Amniotic epithelial cell (primary cell): Measurements from ENCODE around the gene NDRG3.
"Not testable (repeated sequence)": the region's sequence is repeated elsewhere in the genome, so short reads cannot be mapped to it uniquely, and the experiment has no call there.

Experiments
- DNase-seq: peaks from one replicate; pipeline ENCODE4 v3.0.0-alpha.2; 2010; ENCODE audit warnings: low read depth

The NDRG3 gene

DNA sequence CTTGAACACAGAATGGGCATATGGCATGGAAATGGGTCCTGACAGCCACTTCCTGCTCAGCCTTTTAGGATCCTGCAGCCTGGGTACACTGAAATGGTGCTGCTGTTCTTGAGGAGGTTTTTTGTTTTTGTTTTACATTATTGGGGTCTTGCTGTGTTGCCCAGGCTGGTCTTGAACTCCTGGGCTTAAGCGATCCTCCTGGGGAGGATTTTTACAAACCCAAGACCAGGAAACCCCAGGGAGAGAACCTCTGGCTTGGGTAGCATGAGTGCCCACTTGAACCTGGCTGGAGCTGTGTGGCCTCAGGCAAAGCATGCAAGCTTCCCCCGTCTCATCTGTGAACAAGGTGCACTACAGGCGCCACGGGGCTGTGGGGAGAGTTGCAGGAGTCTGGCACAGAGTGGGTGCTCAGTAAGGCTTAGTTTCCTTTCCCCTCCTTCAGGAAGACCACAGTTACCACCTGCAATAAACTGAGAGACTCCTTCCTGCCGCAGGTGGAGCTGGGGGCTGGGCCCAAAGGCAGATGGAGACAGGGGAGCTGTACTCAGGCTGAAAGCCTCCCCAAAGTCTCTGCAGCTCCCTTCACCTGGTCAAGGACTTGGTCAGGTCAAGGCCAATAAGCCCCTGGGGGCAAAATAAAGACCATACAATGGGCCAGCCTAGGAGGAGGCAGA, 101.7 kb downstream of the NDRG3 start:
- DNase-seq = no peak

DNA sequence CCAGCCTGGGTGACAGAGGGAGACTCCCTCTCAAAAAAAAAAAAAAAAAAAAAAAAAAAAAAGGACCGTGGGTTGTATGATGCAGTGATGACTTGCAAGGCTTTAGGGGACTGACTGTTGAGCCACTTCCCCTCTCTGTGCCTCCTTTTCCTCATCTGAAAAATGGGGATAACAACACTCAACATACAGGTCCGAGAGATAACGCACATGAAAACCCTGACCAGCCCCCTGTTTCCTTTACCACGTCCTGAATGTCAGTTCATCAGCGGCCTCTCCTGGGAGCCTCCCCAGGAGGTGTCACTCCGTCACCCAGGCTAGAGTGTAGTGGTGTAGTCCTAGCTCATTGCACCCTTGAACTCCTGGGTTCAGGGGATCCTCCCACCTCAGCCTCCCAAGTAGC, 103.8 kb downstream of the NDRG3 start:
- DNase-seq = no peak

DNA sequence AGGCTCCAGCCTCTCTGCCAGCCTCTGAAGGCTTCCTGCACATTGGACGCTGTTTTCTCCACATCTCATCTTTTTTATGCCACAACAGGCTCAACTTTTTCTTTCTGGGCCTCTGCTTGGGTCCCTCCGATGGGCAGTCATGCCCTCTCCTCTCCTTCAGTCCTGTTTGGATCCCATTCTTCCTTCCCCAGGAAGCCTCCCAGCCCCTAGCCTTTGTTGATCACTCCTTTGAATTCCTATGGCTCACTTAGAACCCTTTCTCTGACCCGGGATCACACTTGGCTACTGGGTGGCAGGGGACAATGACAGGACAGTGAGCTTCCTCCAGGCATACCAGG, 104.4 kb downstream of the NDRG3 start:
- DNase-seq = no peak

DNA sequence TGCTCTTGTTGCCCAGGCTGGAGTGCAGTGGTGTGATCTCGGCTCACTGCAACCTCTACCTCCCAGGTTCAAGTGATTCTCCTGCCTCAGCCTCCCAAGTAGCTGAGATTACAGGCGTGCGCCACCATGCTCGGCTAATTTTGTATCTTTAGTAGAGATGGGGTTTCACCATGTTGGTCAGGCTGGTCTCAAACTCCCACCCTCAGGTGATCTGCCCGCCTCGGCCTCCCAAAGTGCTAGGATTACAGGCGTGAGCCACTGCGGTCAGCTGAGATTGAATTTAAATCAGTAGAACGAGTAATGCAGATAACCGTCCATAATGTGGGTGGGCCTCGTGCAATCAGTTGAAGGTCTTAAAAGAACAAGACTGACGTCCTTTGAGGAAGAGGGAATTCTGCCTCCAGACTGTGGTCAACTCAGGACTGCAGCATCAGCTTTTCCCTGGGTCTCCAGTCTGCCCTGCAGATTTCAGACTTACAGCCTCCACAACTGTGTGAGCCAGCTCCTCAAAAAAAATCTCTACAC, 107.0 kb downstream of the NDRG3 start:
- DNase-seq = not testable (repeated sequence)

DNA sequence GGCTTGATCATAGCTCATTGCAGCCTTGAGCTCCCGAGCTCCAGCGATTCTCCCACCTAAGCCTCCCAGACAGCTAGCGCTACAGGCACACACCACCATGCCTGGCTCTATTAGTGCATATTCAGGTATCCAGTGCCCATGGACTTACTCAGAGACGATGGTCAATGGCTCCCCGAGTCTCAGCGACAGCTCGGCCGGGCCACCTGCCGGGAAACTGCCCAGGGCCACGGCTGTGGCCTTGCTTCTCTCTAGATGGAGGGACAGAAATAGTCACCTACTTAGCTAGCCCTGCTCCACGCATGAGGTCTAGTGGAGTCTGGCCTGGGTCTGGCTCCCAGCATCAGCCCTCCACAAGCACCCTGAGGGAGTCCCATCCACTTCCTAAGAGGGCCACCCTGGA, 111.5 kb downstream of the NDRG3 start:
- no peak for DNase-seq

DNA sequence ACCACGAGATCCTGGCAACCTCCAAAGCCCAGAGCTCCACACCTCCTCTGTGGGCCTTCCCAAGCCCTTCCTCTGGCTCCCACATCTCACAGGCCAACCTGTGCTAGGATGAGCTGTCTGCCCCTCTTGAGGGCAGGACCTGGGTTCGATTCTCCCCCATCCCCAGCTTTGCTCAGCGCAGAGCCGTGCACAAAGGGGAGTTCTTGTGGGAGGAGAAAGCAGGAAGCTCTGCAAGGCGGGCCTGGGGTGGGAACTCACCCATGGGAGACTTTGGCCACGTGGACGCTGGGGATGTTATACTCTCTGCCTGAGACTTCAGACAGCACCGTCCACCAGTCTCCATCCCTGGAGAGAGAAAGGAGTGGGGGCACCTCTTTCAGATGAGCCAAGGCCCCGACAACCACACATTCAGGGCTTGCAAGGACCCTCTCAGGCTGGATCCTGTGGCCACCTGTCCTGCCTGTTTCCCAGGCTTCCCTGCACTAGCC, 112.6 kb downstream of the NDRG3 start:
- no peak for DNase-seq

DNA sequence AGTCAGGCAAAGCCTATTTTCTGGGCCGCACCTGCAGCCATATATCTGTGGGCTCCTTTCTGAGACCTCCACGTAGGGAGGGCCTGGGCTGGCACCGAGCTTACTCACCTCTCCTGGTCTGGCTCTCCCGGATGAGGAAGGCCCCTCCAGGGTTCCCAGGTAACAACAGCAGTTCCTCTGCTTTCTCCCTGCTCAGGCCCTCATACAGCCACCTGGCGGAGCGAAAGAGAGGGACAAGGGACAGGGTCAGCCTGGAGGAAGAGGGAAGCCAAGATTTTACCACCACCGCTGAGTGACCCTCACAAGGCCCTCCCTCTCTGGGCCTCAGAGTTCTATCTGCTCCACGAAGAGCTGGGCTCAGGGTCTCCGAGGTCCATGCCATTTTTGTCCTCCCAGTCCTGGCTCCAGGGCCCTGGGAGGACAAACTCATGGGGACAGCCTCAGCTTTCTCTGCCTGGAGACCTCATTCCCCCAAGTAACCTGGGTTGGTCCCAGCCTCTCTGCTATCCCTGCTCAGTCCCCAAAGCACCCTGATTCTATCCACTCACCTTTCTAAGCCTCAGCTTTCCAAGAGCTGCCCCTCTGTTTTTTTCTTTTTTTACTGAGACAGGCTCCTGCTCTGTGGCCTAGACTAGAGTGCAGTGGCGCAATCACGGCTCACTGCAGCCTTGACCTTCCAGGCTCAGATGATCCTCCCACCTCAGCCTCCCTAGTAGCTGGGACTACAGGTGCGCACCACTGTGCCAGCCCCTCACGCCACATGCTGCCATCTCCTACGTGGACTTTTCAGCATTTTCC, 113.2 kb downstream of the NDRG3 start:
- no peak for DNase-seq

DNA sequence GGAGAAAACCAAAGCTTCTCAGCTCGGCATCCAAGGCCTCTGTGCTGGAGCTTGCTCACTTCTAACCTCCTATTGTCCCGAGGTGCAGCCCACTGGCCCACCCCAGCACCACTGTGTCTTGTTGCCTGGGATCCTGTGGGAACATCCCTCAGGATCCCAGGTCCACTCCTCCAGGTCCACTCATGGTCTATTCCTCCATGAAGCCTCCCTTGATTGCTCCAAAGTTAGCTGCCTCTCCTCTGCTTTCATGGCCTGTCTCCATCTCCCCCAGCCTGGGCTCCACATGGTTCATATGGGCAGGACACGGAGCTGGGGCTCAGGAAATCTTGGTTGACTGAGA, 113.8 kb downstream of the NDRG3 start:
- no peak for DNase-seq

DNA sequence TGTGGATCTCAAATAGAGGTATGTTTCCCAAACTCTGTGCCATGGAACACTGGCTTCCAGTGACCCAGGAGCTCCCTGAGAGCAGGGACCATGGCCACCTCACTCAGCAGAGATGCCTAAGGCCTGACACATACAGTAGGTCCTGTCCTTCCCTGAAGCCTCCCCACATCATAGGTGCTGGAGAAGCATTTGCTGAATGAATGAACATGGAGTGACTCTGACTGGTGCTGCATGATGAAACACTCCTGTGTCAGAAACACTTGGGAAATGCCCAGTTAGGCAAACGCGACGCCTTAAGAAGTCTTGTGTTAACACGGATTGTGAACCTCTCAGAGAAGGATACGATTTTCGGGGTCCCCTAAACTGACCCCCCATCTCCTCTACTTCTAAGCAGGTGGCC, 114.2 kb downstream of the NDRG3 start:
- peak; percentile 18 for DNase-seq

DNA sequence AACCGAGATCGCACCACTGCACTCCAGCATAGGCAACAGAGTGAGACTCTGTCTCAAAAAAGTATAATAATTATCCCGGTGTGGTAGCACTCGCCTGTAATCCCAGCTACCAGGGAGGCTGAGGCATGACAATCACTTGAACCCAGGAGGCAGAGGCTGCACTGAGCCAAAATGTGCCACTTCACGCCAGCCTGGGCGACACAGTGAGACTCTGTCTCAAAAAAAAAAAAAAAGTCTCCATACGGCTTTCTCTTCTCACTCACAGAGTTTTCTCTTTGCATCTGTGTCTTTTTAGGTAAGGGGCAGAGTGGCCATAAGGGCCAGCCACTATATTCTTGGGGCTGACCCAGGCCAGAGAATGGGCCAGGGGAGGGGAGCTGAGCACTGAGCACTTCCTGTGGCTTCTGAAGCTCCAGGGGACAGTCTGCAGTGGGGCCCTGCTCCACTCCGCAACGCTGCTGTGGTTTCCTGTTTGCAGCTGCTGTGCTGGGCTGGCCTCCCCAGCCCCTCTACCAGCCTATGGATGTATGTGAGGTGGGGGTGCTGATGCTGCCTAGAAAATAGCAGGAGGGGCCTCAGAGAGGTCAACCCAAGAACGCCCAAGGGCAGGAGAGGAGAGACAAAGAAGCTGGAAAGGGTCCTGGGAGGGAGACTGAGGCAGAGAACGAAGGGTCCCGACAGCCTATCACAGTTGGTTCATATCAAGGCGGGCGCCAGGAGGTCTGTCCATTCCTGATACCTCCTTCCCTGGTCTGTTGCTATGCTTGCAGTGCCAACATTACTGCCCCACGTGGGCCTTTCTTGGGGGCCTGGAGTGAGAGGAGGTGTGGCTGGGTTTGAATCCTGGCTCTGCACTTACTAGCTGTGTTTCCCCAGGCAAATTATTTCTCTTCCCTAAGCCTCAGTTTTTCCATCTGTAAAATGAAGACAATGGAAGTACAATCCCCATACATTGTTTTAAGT, 115.9 kb downstream of the NDRG3 start:
- DNase-seq = no peak

DNA sequence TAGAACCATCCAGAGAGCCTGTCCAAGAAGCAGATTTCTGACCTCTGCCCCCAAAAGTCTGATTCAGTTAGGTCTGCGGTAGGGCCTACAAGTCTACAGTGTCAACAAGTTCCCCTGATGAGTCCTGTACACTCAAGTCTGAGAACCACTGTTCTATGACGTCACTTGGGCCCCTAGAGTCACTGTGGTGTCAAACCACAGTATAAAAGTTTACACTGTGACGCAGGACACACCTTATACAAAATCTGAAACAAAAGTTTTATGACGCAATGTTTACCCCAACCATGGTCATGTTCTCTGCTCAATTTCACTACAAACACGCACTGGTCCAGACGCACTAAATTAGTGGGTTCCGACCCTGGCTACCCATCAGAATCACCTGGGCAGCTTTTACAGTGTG, 117.8 kb downstream of the NDRG3 start:
- DNase-seq = no peak

DNA sequence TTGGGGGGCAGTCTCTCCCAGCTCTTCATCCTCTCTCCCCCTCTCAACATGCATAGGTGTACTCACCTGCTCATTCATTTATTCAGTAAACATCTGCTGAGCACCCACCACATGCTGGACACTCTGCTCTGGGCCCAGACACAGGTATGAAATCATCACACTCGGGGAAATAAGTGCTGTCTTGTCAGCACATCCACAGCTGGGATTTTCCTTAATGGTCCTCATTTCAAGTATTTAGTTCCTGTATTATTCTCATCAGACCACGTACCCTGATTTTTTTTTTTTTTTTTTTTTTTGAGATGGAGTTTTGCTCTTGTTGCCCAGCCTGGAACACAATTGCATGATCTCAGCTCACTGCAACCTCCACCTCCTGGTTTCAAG, 121.0 kb downstream of the NDRG3 start:
- DNase-seq = no peak

DNA sequence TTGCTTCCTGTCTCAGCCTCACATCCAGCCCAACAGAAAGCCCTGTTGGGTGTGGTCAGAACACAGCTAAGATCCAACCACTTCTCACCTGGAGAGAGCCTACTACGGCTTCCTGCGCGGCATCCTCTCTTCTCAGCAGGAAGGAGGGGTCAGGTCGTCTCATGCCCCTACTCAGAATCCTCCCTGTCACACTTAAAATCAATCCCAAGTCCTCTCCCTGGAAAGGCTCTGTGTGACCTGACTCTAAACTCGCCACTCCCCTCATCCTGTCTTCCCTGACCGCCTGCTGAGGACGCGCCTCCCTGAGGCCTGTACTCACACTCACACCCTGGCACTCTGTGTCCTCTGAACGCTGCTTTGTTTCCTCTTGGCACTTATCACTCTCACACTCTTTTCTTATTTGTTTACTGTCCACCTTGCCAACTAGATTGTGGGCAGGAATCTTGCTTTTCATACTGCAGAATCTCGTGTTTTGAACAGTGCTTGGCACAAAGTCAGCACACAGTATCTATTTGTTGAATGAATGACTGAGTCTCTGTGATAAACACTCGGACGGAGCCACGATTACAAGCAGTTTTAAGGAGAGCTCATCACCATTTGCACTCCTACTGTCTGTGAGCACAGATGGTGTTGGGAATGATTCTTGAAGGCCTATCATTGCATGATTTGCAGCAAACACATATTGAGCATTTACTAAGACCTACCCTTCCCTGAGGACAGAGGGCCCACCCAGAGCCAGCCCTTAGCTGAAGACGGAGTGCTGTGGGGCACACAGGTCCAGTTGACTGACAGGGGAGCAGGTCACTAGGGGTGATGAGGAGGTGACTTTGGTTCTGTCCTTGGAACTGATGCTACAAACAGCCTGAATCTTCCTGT, 121.6 kb downstream of the NDRG3 start:
- no peak for DNase-seq

DNA sequence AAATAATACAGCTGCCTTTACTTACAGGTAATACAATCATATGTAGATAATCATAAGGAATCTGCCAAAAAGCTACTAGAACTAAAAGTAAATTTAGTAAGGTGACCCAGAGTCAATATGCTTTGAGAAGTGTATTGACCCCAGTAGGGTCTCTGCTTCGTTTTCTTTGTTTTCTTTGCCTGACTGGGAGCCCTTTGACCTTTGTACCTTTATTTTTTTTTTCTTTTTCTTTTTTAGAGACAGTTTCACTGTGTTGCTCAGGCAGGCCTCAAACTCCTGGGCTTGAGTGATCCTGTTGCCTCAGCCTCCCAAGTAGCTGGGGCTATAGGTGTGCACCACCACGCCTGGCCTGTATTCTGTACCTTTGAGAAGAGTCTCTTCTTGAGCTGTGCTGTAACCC, 122.4 kb downstream of the NDRG3 start:
- no peak for DNase-seq

DNA sequence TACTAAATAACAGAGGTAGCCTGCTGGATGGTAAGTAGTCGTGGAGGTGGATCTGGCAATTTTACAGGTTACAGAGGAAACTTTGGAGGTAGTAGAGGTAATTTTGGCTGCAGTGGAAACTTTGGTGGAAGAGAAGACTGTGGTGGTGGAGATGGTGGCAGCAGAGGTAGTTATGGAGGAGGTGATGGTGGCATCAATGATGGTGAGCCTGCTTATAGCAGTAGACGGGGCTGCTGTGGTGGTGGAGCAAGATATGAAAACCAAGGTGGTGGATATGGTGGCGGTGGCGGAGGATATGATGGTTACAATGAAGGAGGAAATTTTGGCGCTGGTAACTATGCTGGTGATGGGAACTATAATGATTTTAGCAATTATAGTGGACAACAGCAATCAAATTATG, 125.0 kb downstream of the NDRG3 start:
- DNase-seq = no peak

DNA sequence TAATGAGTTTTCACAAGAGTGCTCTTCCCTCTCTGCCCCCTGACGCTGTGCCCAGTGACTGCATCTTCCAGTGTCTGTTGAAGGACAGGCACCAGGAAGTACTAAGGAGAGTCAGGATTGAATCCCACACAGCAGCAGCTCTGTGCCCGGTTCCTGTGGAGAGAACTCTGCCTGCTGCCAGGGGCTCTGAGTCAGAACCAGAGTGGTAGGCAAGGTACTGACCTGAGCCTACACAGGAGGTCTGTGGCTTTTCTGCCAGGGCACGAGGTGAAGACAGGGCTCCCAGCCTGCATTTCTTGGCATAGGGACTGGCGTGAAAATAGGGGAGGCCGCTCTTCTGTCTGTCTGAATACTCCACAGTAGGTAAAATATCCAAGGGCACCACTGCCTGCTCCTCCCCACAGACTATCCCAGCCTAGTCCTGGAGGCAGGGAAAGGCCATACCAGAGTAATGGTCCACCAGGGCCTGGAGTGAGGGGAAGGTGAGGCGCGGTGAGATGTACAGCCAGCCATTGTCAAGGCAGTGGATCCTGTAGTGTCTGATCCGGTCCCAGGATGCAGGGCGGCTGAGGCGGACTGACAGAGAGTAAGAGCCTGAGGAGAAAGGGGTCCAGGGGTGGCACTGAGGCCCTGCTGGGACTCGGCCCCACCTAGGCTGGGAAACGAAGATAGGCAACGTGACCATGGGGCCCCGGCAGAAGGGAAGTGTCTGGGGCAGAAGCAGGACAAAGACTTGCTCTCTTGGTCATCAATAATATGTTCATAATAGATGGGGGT, 130.9 kb downstream of the NDRG3 start:
- no peak for DNase-seq

DNA sequence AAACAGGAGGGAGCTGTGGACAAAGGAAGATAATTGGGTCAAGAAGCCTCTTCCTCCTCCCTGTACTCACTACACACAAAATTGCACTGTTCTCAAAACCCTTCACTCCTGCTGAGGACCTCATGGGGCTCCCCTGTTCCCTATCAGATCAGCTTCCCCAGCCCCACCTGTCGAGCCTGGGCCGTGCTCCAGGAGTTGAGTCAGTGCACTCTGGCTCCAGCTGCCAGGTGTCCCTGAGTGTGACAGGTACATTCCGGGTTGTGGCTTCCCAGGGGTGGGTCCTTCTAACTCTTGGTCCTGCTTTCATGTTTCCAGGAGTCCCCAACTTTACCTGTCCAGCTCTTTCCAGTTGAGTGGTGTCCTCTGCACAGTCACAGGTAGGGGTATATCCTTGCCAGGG, 131.9 kb downstream of the NDRG3 start:
- no peak for DNase-seq

DNA sequence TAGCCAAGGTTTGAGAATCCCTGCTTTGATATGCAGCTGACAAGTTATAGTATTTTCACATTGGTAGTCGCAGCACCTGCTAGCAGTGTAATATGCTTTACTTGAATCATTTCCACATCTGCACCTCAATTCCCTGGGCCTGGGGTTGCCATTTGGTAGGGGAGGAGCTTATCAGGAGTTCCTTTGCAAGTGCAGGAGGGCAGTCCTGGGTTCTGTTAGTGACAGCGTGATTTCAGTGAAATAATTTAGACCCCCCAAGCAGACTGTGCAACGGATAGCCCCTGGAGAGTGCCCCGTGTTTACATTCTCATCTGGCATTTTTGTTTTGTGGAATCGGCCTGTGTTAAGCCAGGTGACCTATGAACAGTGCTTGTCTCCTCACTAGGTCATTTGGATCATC, 134.3 kb downstream of the NDRG3 start:
- no peak for DNase-seq

DNA sequence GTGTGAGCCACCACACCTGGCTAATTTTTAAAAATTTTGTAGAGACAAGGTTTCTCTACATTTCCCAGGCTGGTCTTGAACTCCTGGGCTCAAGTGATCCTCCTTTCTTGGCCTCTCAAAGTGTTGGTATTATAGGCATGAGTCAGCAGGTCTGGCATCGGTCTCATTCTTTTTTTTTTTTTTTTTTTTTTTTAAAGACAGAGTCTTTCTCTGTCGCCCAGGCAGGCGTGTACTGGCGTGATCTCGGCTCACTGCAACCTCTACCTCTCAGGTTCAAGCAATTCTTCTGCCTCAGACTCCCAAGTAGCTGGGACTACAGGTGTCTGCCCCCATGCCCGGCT, 137.5 kb downstream of the NDRG3 start:
- DNase-seq = not testable (repeated sequence)

DNA sequence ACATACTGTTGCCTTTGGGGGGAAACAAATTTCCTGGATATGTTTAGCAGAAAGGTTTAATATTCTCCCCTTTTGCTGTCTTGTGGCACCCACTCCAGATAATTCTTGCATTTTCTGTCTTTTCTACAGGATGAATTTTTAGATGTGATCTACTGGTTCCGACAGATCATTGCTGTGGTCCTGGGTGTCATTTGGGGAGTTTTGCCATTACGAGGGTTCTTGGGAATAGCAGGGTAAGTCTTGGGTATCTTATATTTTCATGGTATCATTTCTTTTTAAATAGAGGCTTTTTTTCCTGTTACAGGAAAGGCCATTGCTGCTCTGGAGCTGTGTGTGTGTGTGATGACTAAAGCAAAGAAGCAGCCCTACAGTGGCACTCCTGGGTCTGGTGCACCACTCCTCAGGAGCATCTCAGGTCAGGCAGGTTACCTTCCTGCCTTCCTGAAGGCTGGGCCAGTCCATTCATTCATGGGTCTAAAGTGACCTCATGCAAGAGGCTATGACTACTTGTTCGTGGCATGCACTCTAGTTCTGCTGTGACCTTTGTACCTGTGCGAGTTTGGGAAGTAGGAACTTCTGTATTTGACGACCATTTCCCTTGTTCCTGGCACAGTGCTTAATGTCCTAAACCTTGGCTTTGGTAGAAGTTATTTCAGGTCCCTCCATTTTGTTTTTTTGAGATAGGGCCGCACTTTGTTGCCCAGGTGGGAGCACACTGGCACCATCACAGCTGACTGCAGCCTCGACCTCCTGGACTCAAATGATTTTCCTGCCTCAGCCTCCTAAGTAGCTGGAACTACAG, 138.1 kb downstream of the NDRG3 start:
- no peak for DNase-seq
